Neural progenitor cell (in vitro differentiated cells): Measurements from ENCODE around the gene KDM3A. TPM values are rescaled to one million over a fixed set of nuclear protein-coding genes. Genes with fewer than 3 reads are reported as not detected.

ENCODE experiments used
- DNase-seq: peaks from one replicate; pipeline ENCODE4 v3.0.0-alpha.2; 2016; ENCODE audit warnings: low spot score
- H2AFZ ChIP-seq: fragments of 200-600 bp; sonication (generic); replicated peaks from 2 replicates; pipeline ENCODE4 v1.6.1; 2016; ENCODE audit warnings: antibody characterized with exemption
- H3F3A ChIP-seq: fragments of 200-600 bp; sonication (generic); 2 replicates; pipeline ENCODE4 v1.6.1; 2016; ENCODE audit warnings: antibody characterized with exemption, low read depth
- H3K27ac ChIP-seq: fragments of 200-600 bp; sonication (generic); 2 replicates; pipeline ENCODE4 v1.5.1; 2016; ENCODE audit warnings: mild to moderate bottlenecking
- H3K27me3 ChIP-seq: fragments of 200-600 bp; sonication (generic); 2 replicates; pipeline ENCODE4 v1.6.1; 2016; ENCODE audit warnings: mild to moderate bottlenecking, moderate library complexity
- H3K36me3 ChIP-seq: fragments of 200-600 bp; sonication (generic); 2 replicates; pipeline ENCODE4 v1.5.1; 2016
- H3K4me1 ChIP-seq: fragments of 200-600 bp; sonication (generic); 2 replicates; pipeline ENCODE4 v1.6.1; 2016; ENCODE audit warnings: mixed run types
- H3K4me2 ChIP-seq: fragments of 200-600 bp; sonication (generic); 2 replicates; pipeline ENCODE4 v1.6.1; 2016
- H3K4me3 ChIP-seq: fragments of 200-600 bp; sonication (generic); 2 replicates; pipeline ENCODE4 v1.5.1; 2016
- H3K79me2 ChIP-seq: fragments of 200-600 bp; sonication (generic); 2 replicates; pipeline ENCODE4 v1.6.1; 2016; ENCODE audit warnings: low read depth
- H3K9ac ChIP-seq: fragments of 200-600 bp; sonication (generic); 2 replicates; pipeline ENCODE4 v1.6.1; 2016
- H3K9me3 ChIP-seq: fragments of 200-600 bp; sonication (generic); 2 replicates; pipeline ENCODE4 v1.5.1; 2016; ENCODE audit warnings: low read depth
- H4K20me1 ChIP-seq: fragments of 200-600 bp; sonication (generic); 2 replicates; pipeline ENCODE4 v1.6.1; 2016; ENCODE audit warnings: low read depth
- H3K27ac Mint-ChIP-seq: 3 replicates; pipeline ENCODE4 v1.8.0; 2021; ENCODE audit warnings: mixed read lengths
- H3K27me3 Mint-ChIP-seq: 2 replicates; pipeline ENCODE4 v1.8.0; 2022; ENCODE audit warnings: low read depth, mild to moderate bottlenecking, inconsistent platforms, moderate library complexity, mixed read lengths; ENCODE audit not compliant: insufficient read depth
- H3K36me3 Mint-ChIP-seq: 3 replicates; pipeline ENCODE4 v1.8.0; 2021; ENCODE audit warnings: mixed read lengths
- H3K4me1 Mint-ChIP-seq: 3 replicates; pipeline ENCODE4 v1.8.0; 2021; ENCODE audit warnings: mixed read lengths
- H3K4me3 Mint-ChIP-seq: 3 replicates; pipeline ENCODE4 v1.8.0; 2021; ENCODE audit warnings: mild to moderate bottlenecking, moderate library complexity, mixed read lengths
- H3K9me3 Mint-ChIP-seq: 3 replicates; pipeline ENCODE4 v1.8.0; 2020; ENCODE audit warnings: mixed read lengths
- CTCF ChIP-seq: fragments of 200-600 bp; sonication (generic); IDR thresholded peaks from 2 replicates; pipeline ENCODE4 v1.5.1; 2017; ENCODE audit warnings: antibody characterized with exemption, mild to moderate bottlenecking
- EZH2 ChIP-seq: fragments of 200-600 bp; sonication (generic); IDR thresholded peaks from 2 replicates; pipeline ENCODE4 v1.6.1; 2017; ENCODE audit warnings: antibody characterized with exemption, mild to moderate bottlenecking, moderate library complexity
- EZH2phosphoT487 ChIP-seq: fragments of 200-600 bp; sonication (generic); IDR thresholded peaks from 2 replicates; pipeline ENCODE4 v1.6.1; 2017; ENCODE audit warnings: antibody characterized with exemption
- total RNA-seq: library from RNA; depleted of rRNA; stranded (reverse); fragments of >200 nt; gene quantifications from 2 replicates; pipeline ENCODE4 v1.2.3, GENCODE V29; 2015; ENCODE audit warnings: low replicate concordance

KDM3A gene
- total RNA-seq, 1 donor from 2014 or later, result 84.9 TPM

GRCh38 chr2:86520153-86520552, 79.0 kb downstream of the KDM3A start:
- no peak for TF ChIP-seq EZH2phosphoT487
- TF ChIP-seq CTCF, result peak; percentile 14
- peaks cover 5% of the 10 kb centered on the region for H3K36me3 Mint-ChIP-seq

GRCh38 chr2:86521922-86522321, 80.8 kb downstream of the KDM3A start:
- no peak overlapping the region for H3K9ac ChIP-seq
- Mint-ChIP-seq H3K9me3 (no peaks in the 10 kb centered on the region), H3K27me3 (no peaks in the 10 kb centered on the region)

More at GRCh38 chr2:86520153-86520552, 79.0 kb downstream of the KDM3A start:
- H4K20me1 ChIP-seq, result no peaks in the 10 kb centered on the region
- H3K27me3 Mint-ChIP-seq, result no peaks in the 10 kb centered on the region
- H3K4me1 Mint-ChIP-seq, result no peaks in the 10 kb centered on the region
- H3K4me2 ChIP-seq, result no peak overlapping the region
- no peak for DNase-seq
- H3K4me1 ChIP-seq, result no peaks in the 10 kb centered on the region
- no peaks in the 10 kb centered on the region for H3K79me2 ChIP-seq
- no peak overlapping the region for H3K27ac ChIP-seq
- H3K27me3 ChIP-seq, result no peaks in the 10 kb centered on the region
- no peak overlapping the region for H2AFZ ChIP-seq
- no peaks in the 10 kb centered on the region for H3K36me3 ChIP-seq
- no peak overlapping the region for H3K9ac ChIP-seq
- no peak overlapping the region for H3K4me3 ChIP-seq
- H3K9me3 Mint-ChIP-seq, result no peaks in the 10 kb centered on the region
- H3K4me3 Mint-ChIP-seq, result no peak overlapping the region
- no peak overlapping the region for H3K27ac Mint-ChIP-seq
- H3F3A ChIP-seq, result no peaks in the 10 kb centered on the region
- H3K9me3 ChIP-seq, result no peaks in the 10 kb centered on the region

GRCh38 chr2:86522711-86523110, 81.5 kb downstream of the KDM3A start:
- Mint-ChIP-seq H3K27ac (no peak overlapping the region), H3K36me3 (peaks cover 7% of the 10 kb centered on the region), H3K27me3 (no peaks in the 10 kb centered on the region), H3K9me3 (no peaks in the 10 kb centered on the region), H3K4me1 (no peaks in the 10 kb centered on the region), H3K4me3 (no peak overlapping the region)
- Histone ChIP-seq H2AFZ (no peak overlapping the region), H3K36me3 (no peaks in the 10 kb centered on the region), H3K9me3 (no peaks in the 10 kb centered on the region), H4K20me1 (no peaks in the 10 kb centered on the region), H3K9ac (no peak overlapping the region), H3K27ac (no peak overlapping the region), H3K79me2 (no peaks in the 10 kb centered on the region), H3F3A (no peaks in the 10 kb centered on the region), H3K4me3 (no peak overlapping the region), H3K27me3 (no peaks in the 10 kb centered on the region), H3K4me2 (no peak overlapping the region), H3K4me1 (no peaks in the 10 kb centered on the region)
- TF ChIP-seq CTCF (no peak), EZH2phosphoT487 (no peak)
- DNase-seq, result no peak

More at GRCh38 chr2:86521922-86522321, 80.8 kb downstream of the KDM3A start:
- Histone ChIP-seq H3F3A (no peaks in the 10 kb centered on the region), H3K36me3 (no peaks in the 10 kb centered on the region), H3K9me3 (no peaks in the 10 kb centered on the region), H3K4me1 (no peaks in the 10 kb centered on the region), H3K27me3 (no peaks in the 10 kb centered on the region), H2AFZ (no peak overlapping the region), H3K27ac (no peak overlapping the region), H3K4me3 (no peak overlapping the region), H3K4me2 (no peak overlapping the region), H3K79me2 (no peaks in the 10 kb centered on the region), H4K20me1 (no peaks in the 10 kb centered on the region)
- TF ChIP-seq EZH2phosphoT487, result no peak
- no peak for TF ChIP-seq CTCF
- TF ChIP-seq EZH2, result no peak
- no peak overlapping the region for H3K4me3 Mint-ChIP-seq
- no peak for DNase-seq
- no peaks in the 10 kb centered on the region for H3K4me1 Mint-ChIP-seq
- no peak overlapping the region for H3K27ac Mint-ChIP-seq
- H3K36me3 Mint-ChIP-seq, result peaks cover 7% of the 10 kb centered on the region
